ENCODE results near the gene ZNF362.

- TF ChIP-seq, protein P1, sequence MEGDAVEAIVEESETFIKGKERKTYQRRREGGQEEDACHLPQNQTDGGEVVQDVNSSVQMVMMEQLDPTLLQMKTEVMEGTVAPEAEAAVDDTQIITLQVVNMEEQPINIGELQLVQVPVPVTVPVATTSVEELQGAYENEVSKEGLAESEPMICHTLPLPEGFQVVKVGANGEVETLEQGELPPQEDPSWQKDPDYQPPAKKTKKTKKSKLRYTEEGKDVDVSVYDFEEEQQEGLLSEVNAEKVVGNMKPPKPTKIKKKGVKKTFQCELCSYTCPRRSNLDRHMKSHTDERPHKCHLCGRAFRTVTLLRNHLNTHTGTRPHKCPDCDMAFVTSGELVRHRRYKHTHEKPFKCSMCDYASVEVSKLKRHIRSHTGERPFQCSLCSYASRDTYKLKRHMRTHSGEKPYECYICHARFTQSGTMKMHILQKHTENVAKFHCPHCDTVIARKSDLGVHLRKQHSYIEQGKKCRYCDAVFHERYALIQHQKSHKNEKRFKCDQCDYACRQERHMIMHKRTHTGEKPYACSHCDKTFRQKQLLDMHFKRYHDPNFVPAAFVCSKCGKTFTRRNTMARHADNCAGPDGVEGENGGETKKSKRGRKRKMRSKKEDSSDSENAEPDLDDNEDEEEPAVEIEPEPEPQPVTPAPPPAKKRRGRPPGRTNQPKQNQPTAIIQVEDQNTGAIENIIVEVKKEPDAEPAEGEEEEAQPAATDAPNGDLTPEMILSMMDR (conservative IDR thresholded peaks at IDR 0.05), result no peak
- no peak for TF ChIP-seq ZFX (IDR thresholded peaks at IDR 0.05)
Observed at GRCh38 chr1:33242652-33243051, 13.6 kb upstream of the ZNF362 start.
